ENCODE data around the gene IMP3.

DNA sequence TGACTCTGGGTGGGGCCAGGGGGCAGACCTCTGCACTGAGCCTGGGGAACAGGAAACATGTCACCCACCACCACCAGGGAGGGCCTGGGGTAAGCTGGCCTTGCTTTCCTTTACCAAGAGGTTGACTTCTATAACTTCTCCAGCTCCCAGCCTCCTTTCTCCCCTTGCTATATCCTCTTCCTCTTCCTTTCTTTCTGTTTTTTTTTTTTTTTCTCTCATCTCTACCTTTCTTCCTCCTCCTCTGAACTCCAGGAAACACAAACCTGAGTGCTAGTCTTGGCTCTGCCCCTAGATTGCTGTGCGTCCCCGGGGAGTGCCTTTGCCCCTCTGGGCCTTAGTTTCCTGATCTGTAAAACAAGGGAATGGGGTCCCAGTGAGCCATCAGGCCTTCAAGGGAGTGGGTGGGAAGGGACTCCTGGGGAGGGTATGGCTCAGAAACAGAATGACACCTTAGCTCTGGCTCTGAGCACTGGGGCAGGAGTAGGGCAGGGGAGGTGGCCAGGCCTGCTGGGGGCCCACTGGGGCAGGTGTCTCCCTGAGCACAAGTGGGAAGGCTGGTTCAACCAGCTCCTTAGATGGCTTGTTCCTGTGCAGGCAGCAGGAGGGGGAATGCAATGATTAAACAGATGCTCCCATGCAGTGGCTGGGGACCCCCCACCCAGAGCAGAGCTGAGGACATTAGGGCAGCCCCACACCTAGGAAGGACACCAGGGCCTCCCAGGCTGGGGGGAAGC lies 12.0 kb upstream of the IMP3 start:
- no peak for TF ChIP-seq RCOR1 (IDR thresholded peaks at IDR 0.05; ENCODE audit: low read length)
- TF ChIP-seq, protein P1, sequence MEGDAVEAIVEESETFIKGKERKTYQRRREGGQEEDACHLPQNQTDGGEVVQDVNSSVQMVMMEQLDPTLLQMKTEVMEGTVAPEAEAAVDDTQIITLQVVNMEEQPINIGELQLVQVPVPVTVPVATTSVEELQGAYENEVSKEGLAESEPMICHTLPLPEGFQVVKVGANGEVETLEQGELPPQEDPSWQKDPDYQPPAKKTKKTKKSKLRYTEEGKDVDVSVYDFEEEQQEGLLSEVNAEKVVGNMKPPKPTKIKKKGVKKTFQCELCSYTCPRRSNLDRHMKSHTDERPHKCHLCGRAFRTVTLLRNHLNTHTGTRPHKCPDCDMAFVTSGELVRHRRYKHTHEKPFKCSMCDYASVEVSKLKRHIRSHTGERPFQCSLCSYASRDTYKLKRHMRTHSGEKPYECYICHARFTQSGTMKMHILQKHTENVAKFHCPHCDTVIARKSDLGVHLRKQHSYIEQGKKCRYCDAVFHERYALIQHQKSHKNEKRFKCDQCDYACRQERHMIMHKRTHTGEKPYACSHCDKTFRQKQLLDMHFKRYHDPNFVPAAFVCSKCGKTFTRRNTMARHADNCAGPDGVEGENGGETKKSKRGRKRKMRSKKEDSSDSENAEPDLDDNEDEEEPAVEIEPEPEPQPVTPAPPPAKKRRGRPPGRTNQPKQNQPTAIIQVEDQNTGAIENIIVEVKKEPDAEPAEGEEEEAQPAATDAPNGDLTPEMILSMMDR (IDR thresholded peaks at IDR 0.05): no peak
- TF ChIP-seq ELF1 (IDR thresholded peaks at IDR 0.05): no peak
- no peak for TF ChIP-seq MXI1 (IDR thresholded peaks at IDR 0.05; ENCODE audit: low read depth, low read length)
- no peak for TF ChIP-seq FOXM1 (IDR thresholded peaks at IDR 0.05; ENCODE audit: low read depth)
- no peak for TF ChIP-seq RFX5 (IDR thresholded peaks at IDR 0.05; ENCODE audit: low read length)
- TF ChIP-seq EP300 (IDR thresholded peaks at IDR 0.05; ENCODE audit: borderline replicate concordance in 1 of 2, low read depth in 1 of 2, low read length in 1 of 2): no peak
- TF ChIP-seq GABPA (IDR thresholded peaks at IDR 0.05; ENCODE audit: low read depth): no peak
- TF ChIP-seq TAF1 (IDR thresholded peaks at IDR 0.05; ENCODE audit: borderline replicate concordance, low read depth, low read length): no peak
- no peak for TF ChIP-seq POLR2AphosphoS5 (IDR thresholded peaks at IDR 0.05; ENCODE audit: low read depth, low read length)

Measured in SK-N-SH (cell line).